ENCODE results near the gene MTF2.

Gene MTF2

GRCh38 chr1:93082313-93082712 lies 3.2 kb downstream of the MTF2 start:
- FAIRE-seq: no peak
- no peak for DNase-seq (ENCODE audit: low spot score)

DNA sequence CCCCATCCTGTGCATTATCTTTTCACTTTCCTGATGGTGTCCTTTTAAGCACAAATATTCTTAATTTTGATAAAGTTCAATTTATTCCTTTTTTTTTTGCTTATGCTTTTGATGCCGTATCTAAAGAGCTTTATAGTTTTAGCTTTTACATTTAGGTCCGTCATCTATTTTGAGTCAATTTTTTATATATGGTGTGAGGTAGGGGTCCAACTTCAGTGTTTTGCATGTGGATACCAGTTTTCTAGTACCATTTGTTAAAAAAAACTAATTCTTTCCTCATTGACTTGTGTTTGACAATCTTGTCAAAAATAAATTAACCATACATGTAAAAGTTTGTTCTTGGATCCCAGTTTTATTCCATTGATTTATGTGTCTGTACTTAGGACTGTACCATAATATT lies 4.9 kb downstream of the MTF2 start:
- FAIRE-seq: no peak
- no peak for DNase-seq (ENCODE audit: low spot score)

GRCh38 chr1:93087532-93087931 lies 8.4 kb downstream of the MTF2 start:
- FAIRE-seq: no peak
- DNase-seq (ENCODE audit: low spot score): no peak

DNA sequence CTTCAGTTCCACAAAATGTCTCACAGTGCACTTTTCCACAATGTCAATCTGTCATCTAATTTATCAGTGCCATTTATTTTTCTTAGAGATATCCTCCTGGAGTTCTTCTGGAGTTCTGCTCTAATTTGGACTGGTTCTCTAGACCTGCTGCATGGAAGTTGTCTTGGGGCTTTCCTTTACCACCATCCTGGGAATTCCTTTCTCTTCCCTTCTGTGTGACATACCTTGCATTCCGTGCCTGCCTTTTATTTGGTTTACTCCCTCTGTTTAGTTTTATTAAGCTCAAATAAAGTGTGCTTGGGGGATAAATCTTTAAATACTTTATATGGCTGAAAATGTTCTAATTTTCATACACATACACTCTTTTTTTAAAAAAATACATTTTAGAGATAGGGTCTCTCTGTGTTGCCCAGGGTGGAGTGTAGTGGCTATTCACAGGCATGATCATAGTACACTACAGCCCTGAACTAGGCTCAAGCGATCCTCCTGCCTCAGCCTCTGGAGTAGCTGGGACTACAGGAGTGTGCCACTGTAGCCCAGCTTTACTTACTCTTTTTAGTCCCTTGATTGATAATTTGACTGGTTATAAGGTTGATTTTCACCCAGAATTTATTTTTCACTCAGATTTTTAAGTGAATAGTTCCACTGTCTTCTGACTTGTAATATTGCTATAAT lies 14.4 kb downstream of the MTF2 start:
- no peak for DNase-seq (ENCODE audit: low spot score)
- no peak for FAIRE-seq

DNA sequence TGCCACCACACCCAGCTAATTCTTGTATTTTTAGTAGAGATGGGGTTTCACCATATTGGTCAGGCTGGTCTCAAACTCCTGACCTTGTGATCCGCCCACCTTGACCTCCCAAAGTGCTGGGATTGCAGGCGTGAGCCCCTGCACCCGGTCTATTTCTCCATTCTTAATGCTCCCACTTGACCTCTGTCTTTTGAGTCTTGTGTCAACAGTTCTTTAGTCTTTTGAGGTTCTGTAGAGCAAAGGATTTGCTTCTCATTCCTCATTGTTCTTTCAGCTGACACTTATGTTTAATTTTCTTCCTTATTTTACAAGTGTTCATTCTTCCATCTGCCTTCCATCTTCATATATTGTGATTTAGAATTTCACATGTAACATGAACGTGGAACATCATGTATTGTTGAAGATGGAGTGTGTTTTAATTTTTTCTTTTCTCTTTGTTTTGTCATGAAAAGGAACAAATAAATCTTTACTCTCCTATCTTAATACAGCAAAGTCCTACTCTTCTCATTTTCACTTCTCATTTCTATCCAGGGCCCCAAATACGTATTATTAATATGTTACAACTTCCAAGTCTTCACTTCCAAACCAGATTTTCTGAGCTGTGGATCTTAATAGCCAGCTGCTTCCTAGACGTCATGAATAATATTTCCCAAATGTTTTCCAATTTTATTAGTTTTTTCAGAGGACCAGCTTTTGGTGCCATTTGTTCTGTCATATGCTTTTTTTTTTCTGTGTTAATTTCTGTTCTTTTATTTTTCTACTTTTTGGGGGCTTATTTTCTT lies 16.9 kb downstream of the MTF2 start:
- FAIRE-seq: no peak
- no peak for DNase-seq (ENCODE audit: low spot score)

- FAIRE-seq: no peak
- no peak for DNase-seq (ENCODE audit: low spot score)
Measured at GRCh38 chr1:93102142-93102541, 23.1 kb downstream of the MTF2 start.

GRCh38 chr1:93106226-93106625 lies 27.1 kb downstream of the MTF2 start:
- FAIRE-seq (peak; percentile 5), DNase-seq (ENCODE audit: low spot score) (no peak)

- no peak for FAIRE-seq
- DNase-seq (ENCODE audit: low spot score): no peak
Measured at GRCh38 chr1:93107395-93107794, 28.3 kb downstream of the MTF2 start.

DNA sequence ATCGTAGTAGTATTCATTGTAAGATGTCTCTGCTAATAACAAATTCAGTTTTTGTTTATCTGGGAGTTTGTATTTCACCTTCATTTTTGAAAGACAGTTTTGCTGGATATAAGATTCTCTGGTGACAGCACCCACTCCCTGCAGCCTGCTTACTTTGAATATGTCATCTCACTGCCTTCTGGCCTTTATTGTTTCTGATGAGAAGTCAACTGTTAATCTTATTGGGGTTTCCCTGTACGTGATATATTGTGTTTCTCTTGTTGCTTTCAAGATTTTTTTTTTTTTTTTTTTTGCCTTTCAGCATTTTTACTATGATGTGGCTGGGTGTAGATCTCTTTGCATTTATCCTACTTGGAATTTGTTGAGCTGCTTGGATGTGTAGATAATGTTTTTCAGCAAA lies 29.3 kb downstream of the MTF2 start:
- FAIRE-seq: no peak
- no peak for DNase-seq (ENCODE audit: low spot score)

GRCh38 chr1:93109578-93109977 lies 30.5 kb downstream of the MTF2 start:
- DNase-seq (ENCODE audit: low spot score): no peak

DNA sequence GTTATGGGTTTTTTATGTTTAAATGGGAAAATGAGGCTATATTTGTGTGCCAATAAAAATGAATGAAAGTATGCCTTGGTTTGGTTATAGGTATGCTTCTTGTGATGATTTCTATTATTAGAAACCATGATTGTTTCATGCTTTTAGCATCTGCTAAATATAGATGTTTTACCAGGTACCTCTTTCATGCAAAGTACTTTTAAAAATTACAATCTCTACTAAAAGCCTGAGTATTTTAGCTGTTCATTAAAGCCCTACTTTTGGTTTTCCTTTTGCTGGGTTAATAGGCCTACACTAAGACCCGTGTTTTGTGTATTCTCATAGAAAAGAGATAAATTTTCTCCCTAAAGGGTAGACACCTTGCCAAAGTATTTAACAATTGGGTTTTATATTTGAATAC lies 32.0 kb downstream of the MTF2 start:
- no peak for FAIRE-seq
- DNase-seq (ENCODE audit: low spot score): no peak

More at GRCh38 chr1:93109578-93109977, 30.5 kb downstream of the MTF2 start:
- no peak for FAIRE-seq

- no peak for FAIRE-seq
- no peak for DNase-seq (ENCODE audit: low spot score)
Measured at GRCh38 chr1:93111561-93111960, 32.5 kb downstream of the MTF2 start.

DNA sequence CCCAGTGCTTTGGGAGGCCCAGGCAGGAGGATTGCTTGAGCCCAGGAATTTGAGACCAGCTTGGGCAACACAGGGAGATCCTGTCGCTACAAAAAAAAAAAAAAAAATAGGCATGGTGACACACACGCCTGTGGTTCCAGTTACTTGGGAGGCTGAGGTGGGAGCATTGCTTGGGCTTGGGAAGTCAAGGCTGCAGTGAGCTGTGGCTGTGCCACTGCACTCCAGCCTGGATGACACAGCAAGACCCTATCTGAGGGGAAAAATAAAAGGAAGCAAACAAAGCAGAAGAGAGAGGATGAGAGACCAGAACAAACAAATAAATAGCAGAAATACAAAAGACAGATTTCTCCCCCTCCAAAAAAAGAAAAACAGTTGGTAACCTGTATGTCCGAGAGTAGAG lies 34.0 kb downstream of the MTF2 start:
- no peak for FAIRE-seq

GRCh38 chr1:93114391-93114790 lies 35.3 kb downstream of the MTF2 start:
- FAIRE-seq (no peak), DNase-seq (ENCODE audit: low spot score) (no peak)

More for the DNA sequence above, 34.0 kb downstream of the MTF2 start:
- DNase-seq (ENCODE audit: low spot score): no peak

- DNase-seq (ENCODE audit: low spot score): no peak
- FAIRE-seq: no peak
Measured at GRCh38 chr1:93120614-93121013, 41.5 kb downstream of the MTF2 start.

DNA sequence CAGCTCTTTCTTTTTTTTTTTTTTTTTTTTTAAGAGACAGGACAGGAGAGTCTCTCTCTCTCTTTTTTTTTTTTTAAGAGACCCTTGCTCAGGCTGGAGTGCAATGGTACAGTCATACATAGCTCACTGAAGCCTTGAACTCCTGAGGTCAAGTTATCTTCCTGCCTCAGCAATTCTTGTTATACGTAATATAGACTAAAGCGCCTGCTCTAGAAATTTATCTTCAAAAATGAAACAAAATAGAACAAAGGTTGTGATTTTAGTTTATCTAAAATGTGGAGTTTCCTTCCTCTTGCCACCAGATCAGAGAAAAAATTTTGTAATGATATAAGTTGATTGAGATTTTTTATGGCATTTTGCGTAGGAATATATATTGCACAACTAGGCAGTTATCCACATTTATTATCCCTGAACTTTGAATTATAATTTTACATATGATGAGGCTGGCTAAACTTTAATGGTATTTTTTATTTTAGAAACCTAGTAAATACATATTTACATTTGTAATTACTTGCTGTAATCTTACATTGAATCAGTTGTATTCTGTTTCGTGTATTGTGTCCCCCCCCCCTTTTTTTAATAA lies 44.2 kb downstream of the MTF2 start:
- DNase-seq (ENCODE audit: low spot score) (no peak), FAIRE-seq (no peak)

- FAIRE-seq: no peak
Measured at GRCh38 chr1:93124556-93125355, 45.7 kb downstream of the MTF2 start.

DNA sequence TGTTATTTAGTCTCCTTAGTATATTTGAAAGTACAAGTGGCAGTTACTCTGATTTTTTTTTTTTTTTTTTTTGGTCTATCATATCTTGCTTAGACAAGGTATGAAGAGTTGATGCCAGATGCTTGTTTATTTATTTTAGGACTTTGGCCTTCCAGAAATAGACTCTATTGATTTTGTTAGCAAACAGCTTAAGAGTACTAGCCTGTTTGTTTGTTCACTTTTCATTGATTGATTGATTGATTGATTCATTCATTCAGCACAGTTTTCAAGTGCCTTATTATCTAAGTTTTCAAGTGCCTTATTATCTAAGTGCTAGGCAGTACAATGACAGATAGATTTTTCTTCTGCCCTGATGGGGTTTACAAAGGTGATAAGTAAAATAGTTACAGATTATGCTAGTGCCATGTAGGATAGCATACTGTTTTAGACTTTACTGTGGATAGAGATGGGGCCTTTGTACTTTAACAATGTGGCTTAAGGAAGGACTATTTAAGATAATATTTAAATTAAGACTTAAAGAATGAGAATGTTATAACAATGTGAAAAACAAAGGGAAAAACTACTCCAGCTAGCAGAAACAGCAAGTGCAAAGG lies 50.5 kb downstream of the MTF2 start:
- FAIRE-seq (no peak), DNase-seq (ENCODE audit: low spot score) (no peak)

More at GRCh38 chr1:93124556-93125355, 45.7 kb downstream of the MTF2 start:
- no peak for DNase-seq (ENCODE audit: low spot score)

GRCh38 chr1:93132638-93133037 lies 53.6 kb downstream of the MTF2 start:
- DNase-seq (ENCODE audit: low spot score) (no peak), FAIRE-seq (no peak)

GRCh38 chr1:93136445-93136844 lies 57.4 kb downstream of the MTF2 start:
- DNase-seq (ENCODE audit: low spot score): no peak
- no peak for FAIRE-seq

DNA sequence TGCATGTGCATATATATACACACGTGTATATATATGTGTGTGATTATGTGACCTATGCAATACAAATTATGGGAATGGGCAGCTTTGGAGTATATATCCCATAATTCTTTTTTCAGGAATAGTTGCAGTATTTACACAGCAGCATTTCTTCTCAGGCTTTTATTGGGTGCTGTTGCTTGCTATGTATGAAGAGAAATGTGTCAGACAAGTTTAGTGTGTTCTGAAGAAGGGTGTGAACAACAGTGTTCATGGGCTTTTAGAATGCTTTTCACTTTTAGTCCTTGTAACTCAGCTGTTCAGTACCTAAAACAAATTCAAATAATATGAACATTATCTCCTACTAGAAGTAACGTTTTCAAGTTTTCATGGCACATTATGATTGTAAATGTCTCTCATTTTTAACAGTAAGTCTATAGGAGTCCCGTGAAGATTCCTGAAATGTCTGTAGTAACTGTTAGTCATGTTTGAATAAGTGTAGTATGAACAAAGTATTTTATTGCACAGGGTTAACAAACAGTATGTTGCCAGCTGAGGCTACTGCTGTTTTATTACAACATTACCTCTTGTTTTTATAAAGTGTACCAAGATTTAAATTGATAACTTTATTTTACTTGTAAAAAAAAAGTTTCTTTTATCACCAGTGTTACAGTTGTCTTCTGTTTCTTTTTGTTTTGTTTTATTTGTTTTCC lies 58.7 kb downstream of the MTF2 start:
- FAIRE-seq: peak; percentile 29
- DNase-seq (ENCODE audit: low spot score): no peak

Measured in RCC 7860 (cell line).